GM21786 (cell line): ENCODE results near the gene PDLIM5.
A peak's percentile ranks its signal among the peaks of the same experiment; 100 is the strongest.
"Not testable (repeated sequence)": the region's sequence is repeated elsewhere in the genome, so short reads cannot be mapped to it uniquely, and the experiment has no call there.

Experiments
- ATAC-seq: cut with Tn5 transposase; IDR thresholded peaks from one replicate; pipeline ENCODE4 v1.9.1; 2021; ENCODE audit not compliant: unreplicated experiment

The PDLIM5 gene

DNA sequence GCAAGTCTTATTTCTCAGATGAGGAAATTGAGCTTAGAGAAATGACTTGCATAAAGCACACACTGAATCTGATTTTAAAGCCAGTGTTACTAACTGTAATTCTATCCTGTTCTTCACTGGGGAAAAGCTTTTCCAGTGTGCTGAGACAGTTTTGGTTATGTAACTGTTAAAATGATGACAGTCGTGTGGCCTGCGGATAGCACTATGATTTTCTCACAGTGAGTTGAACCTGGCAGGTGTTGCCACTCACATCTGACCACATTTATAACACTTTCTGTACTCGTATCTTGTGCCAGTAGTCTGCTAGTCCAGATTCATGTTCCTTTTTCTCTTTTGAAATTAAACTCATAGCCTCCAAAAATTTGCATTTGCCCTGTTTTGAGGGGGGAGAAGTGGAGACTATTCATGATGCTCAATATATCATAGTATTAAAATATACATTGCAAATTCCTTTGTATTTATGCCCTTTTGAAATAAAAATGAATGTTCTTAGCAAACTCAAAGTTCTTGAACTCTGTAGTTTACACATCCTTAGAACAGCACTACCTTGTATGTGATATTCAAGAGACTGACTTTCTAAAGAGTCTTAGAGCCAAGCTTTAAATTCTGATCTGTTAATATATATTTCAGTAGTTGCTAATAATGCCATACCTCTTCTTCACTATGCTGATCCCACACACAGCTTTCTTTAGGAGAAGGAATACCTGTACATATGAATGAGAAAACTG is 132.3 kb downstream of the PDLIM5 start:
- ATAC-seq, result no peak

GRCh38 chr4:94588896-94589693 is 137.4 kb downstream of the PDLIM5 start:
- no peak for ATAC-seq

DNA sequence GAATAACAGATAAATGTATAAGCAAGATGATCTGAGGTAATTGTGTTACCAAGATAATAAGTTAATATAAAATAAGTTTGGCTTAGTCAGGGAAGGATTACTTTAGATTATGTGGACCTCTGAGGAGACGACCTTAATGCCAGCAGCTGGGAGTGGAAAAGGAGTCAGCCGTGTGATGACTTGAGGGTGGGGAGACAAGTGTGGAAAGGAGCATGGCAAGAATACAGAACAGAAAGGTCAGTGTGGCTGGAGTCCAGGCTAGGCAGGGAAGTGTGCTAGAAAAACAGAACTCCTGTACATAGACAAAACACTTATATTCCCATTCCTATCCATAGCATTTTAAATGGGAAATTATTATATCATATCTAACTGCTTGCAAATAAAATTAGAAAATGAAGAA is 138.8 kb downstream of the PDLIM5 start:
- ATAC-seq, result no peak

GRCh38 chr4:94591289-94591688 is 139.5 kb downstream of the PDLIM5 start:
- no peak for ATAC-seq

GRCh38 chr4:94595013-94595412 is 143.3 kb downstream of the PDLIM5 start:
- ATAC-seq, result no peak

GRCh38 chr4:94595880-94596483 is 144.2 kb downstream of the PDLIM5 start:
- ATAC-seq, result peak; percentile 83

GRCh38 chr4:94598758-94599157 is 147.0 kb downstream of the PDLIM5 start:
- no peak for ATAC-seq

GRCh38 chr4:94603170-94603747 is 151.5 kb downstream of the PDLIM5 start:
- ATAC-seq, result no peak

DNA sequence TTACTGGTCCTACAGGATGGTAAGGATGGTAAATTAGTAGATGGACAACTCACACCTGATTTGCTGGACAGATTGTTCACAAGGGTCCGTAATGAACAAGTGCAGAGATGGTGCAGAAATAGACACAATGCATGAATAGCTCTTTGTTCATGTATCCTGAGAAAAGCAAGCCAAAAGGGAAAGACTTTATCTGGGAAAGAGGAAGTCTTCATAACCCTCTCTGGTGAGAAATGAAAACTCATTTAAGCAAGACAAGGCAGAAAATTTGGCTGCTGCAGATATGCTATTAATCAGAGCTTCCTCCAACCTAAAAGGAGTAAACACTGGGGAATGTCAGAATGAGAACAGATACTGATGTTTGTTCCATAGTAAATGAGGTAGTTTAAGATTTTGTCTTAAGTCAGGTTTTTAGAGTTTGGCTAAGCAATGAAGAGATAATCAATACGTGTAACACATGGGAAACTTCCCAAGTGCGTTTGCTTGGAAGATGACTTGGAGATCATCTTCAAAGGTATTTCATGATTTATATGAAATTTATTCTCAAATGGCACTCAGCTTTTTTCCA is 153.6 kb downstream of the PDLIM5 start:
- ATAC-seq, result no peak

- ATAC-seq, result no peak
Observed at GRCh38 chr4:94610145-94610544, 158.4 kb downstream of the PDLIM5 start.

- ATAC-seq, result no peak
Observed at GRCh38 chr4:94613248-94613647, 161.5 kb downstream of the PDLIM5 start.

DNA sequence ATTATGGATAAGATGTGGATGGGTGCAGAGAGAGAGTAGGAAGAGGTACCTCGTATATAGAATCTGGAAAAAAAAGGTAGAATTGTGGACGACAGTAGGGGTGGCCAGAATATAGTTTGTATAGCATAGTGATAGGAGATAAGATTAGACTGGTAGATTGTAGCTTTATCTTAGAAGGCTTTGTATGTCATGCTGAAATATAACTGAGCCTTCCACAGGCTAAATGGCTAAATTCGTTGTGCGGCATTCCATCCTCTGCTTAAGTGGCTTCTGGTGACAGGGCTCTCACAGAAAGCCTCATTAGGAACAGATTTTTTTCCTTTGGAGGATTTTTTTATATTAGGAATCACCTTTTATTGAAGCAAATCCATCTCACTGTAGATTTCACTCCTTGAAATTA is 163.7 kb downstream of the PDLIM5 start:
- no peak for ATAC-seq

DNA sequence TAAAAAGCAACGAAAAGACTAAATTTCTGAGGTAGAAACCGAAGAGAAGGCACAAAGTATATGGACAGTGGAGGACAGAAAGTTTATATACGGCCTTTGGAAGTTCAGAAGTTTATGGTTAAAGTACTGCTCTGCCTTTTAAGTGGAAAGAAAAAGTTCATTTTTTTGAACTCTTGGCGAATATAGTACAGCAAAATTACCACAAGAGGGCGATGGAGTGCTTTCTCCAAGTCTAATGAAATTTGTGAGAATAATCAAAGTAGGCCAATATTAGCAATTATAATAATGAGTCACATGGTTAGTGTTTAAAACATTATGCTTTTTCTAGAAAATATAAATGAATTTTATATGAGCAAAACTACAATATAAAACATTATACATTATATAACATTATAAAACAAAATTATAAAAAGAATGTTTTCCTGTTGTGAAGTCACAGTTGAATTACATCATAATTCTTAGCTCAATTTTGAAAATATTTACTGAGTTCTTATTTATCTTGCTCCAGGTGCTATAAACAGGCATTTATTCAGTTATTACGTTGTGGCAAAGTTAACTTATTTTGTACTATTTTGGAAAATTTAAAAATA is 169.8 kb downstream of the PDLIM5 start:
- ATAC-seq, result peak; percentile 75

- ATAC-seq, result no peak
Observed at GRCh38 chr4:94623126-94623911, 171.6 kb downstream of the PDLIM5 start.

GRCh38 chr4:94626942-94627341 is 175.2 kb downstream of the PDLIM5 start:
- no peak for ATAC-seq

DNA sequence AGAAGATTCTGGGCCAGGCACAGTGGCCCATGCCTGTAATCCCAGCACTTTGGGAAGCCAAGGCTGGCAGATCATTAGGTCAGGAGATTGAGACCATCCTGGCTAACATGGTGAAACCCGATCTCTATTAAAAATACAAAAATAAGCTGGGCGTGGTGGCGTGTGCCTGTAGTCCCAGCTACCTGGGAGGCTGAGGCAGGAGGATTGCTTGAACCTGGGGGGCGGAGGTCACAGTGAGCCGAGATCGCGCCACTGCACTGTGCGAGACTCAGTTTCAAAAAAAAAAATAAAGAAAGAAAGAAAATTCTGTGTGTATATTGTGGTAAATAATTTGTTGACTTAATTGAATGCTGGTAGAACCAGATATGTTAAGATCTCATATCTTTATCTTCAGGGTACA is 177.3 kb downstream of the PDLIM5 start:
- not testable (repeated sequence) for ATAC-seq

- no peak for ATAC-seq
Observed at GRCh38 chr4:94629837-94630236, 178.1 kb downstream of the PDLIM5 start.

DNA sequence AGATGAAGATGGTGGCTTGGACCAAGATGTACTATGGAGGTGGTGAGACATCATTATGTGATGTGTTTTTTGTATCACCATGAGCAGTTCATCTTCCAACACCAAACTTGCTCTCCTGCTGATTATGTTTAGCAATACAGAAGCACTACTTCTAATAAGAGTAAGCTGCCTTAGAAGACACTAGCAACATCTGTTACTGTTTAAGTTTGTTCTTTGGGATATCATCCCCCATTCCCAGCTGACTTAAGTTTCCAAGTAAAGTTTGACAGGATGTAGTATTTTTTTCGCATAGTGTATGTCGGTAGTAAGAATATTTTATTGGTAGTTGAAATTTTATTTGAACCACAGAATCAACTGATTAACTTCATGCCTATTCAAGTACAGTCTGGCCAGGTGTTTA is 182.5 kb downstream of the PDLIM5 start:
- ATAC-seq, result no peak

- no peak for ATAC-seq
Observed at GRCh38 chr4:94635177-94635576, 183.4 kb downstream of the PDLIM5 start.

DNA sequence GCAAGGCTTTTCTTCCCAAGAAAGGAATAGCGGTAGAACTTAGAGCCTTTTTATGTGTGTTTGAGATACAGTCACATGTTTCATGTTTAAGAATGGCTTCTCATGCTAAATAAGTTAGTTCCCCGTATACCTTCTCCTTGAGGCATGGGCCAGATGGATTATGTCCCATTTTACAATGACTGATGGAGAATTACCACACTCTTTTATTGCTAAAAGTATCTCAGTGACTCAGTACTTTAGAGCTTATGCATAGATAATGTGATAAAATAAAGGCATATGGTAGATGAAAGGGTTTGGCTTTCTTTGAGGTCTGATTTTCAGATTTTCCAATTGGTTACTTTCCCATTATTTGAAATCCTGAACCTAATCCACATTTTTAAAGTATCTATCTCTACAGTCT is 184.3 kb downstream of the PDLIM5 start:
- ATAC-seq, result no peak
